MG63 (cell line): ENCODE data around the gene TMED8. TPM values are rescaled to one million over a fixed set of nuclear protein-coding genes. Genes with fewer than 3 reads are reported as not detected.

ENCODE experiments used
- DNase-seq: peaks from one replicate; pipeline ENCODE4 v3.0.0-alpha.2; 2020
- H3K27me3 ChIP-seq: fragments of 250-450 bp; sonication (Bioruptor Pico); 2 replicates; pipeline ENCODE4 v1.5.1; 2020; ENCODE audit warnings: mild to moderate bottlenecking, moderate library complexity
- H3K36me3 ChIP-seq: fragments of 250-450 bp; sonication (Bioruptor Pico); 2 replicates; pipeline ENCODE4 v1.5.1; 2020; ENCODE audit warnings: mild to moderate bottlenecking, moderate library complexity
- H3K4me3 ChIP-seq: fragments of 250-450 bp; sonication (Bioruptor Pico); 2 replicates; pipeline ENCODE4 v1.5.1; 2020; ENCODE audit warnings: mild to moderate bottlenecking, moderate library complexity
- H3K9me3 ChIP-seq: fragments of 250-450 bp; sonication (Bioruptor Pico); 2 replicates; pipeline ENCODE4 v1.5.1; 2020; ENCODE audit warnings: mild to moderate bottlenecking, moderate library complexity
- total RNA-seq: library from RNA; depleted of rRNA; stranded (reverse); fragments of >200 nt; shearing (Covaris generic); gene quantifications from 2 replicates; pipeline ENCODE4 v1.2.3, GENCODE V29; 2014; ENCODE audit warnings: low replicate concordance; rRNA removed

TMED8 gene
- total RNA-seq, 1 experiment from 2014 or later, result 2.5 TPM

- Histone ChIP-seq H3K27me3 (no peaks in the 10 kb centered on the region), H3K4me3 (no peak overlapping the region), H3K36me3 (no peaks in the 10 kb centered on the region), H3K9me3 (no peaks in the 10 kb centered on the region)
- DNase-seq, result no peak
These were observed 90.3 kb downstream of the TMED8 start for GRCh38 chr14:77286576-77286975.

Other genes starting within 250 kb of the TMED8 start
- not detected in 2 replicates for gene ZDHHC22, start 235.3 kb downstream of the TMED8 start, total RNA-seq
- not detected in 2 replicates for gene TMEM63C, start 195.3 kb downstream of the TMED8 start, total RNA-seq
- not detected in 2 replicates for gene NGB, start 105.9 kb downstream of the TMED8 start, total RNA-seq
- 11.5 and 43.4 TPM in 2 replicates for gene POMT2, start 56.2 kb downstream of the TMED8 start, total RNA-seq
- gene GSTZ1, start 56.1 kb downstream of the TMED8 start, total RNA-seq, result 27.4 and 33.2 TPM in 2 replicates
- gene SAMD15, start 285 bp upstream of the TMED8 start, total RNA-seq, result 0.30 TPM in 1 of 2 replicates, not detected in the other
- gene NOXRED1, start 46.4 kb upstream of the TMED8 start, total RNA-seq, result not detected in 2 replicates
- gene VIPAS39, start 80.5 kb upstream of the TMED8 start, total RNA-seq, result 27.7 and 36.3 TPM in 2 replicates
- 160 and 278 TPM in 2 replicates for gene AHSA1, start 81.0 kb upstream of the TMED8 start, total RNA-seq
- gene ISM2, start 121.7 kb upstream of the TMED8 start, total RNA-seq, result not detected in 2 replicates
- gene SPTLC2, start 239.5 kb upstream of the TMED8 start, total RNA-seq, result 5.7 and 10.9 TPM in 2 replicates